NCI-H82 treated with DMSO at 0.1 percent for 48 hours (cell line): ENCODE results near the gene ZC3H11A.
"Not testable (repeated sequence)": the region's sequence is repeated elsewhere in the genome, so short reads cannot be mapped to it uniquely, and the experiment has no call there.

ENCODE experiments used
- DNase-seq: peaks from one replicate; lab custom pipeline; 2025; ENCODE audit not compliant: unreplicated experiment; lab: John Stamatoyannopoulos, UW

The ZC3H11A gene

DNA sequence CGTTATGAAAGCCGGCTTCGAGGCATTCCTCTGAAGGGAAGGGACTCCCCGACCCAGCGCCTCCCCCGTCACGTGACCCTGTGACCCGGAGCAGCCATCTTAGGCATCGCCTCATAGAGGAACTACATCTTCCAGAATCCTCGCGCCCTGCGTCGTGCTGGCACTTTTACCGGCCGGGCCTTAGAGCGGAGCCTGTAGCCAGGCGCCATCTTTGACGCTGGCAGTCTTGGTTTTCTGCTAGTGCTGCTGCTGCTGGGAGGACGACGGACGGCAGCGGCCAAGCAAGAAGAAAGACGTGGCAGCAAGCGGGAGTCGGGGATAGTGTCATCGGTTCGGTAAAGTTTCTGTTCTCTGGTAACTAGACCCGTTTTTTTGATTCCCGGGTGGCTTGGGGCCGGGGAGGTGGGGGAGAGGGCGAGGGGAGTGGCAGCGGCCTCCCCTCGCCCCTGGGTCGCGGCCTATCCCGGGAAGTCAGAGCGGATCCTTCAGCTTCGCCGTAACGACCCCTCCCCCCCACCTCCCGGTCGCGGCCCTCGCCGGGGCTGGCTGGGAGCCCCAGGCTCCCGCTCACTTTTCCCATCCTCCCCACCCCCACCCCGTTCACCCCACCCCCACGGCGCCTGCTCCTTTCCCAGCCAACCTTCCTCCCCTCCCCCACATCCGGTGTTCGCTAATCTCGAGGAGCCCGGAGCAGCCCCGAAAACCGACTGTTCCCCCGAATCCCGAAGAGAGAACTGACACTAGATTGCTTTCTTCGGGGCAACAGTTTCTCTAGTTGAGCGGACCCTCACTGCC is at the start of gene ZC3H11A, which contains the start of gene ZBED6:
TSS of gene ZC3H11A (plus strand) at position 183 of the 795 bp plus-strand sequence. CDS start 21,448 bp downstream, outside the sequence.
TSS of gene ZBED6 (plus strand) at position 183 of the 795 bp plus-strand sequence. CDS start 1,900 bp downstream, outside the sequence.
- peak; percentile 98 for DNase-seq

DNA sequence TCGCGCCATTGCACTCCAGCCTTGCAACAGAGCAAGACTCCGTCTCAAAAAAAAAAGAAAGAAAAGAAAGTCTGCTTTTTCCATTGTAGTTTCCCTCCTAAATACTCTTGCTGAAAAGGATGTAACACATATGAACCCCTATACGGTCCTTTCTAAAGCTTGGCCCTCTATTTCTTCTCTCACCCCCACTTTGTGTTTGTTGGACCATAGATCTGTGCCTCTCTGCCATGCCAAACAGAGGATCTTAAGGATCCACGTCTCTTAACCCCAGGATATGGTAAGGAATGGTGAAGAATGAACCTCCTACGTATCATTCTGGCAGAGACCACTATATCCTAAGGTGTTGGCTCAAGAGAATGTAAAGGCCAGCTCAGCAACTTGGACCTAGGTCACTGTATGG is 49.1 kb upstream of the ZC3H11A start:
- no peak for DNase-seq

DNA sequence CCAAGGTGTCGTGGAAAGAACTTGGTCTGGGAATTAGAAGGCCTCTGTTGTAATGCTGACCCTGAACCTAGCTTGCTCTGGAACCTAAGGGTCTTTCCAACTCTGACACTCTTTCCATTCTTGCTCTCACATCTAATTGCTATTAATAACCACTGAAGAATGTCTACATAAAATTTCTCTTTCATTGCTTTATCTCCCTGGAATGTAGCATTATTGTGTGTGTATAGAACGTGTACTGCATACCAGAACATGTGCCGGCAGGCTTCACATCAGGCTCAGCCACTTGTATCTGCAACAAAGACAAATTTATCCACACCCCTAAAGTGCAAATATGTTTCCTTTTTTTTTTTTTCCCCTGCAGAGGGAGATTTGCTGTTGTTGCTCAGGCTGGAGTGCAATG is 44.4 kb upstream of the ZC3H11A start:
- no peak for DNase-seq

DNA sequence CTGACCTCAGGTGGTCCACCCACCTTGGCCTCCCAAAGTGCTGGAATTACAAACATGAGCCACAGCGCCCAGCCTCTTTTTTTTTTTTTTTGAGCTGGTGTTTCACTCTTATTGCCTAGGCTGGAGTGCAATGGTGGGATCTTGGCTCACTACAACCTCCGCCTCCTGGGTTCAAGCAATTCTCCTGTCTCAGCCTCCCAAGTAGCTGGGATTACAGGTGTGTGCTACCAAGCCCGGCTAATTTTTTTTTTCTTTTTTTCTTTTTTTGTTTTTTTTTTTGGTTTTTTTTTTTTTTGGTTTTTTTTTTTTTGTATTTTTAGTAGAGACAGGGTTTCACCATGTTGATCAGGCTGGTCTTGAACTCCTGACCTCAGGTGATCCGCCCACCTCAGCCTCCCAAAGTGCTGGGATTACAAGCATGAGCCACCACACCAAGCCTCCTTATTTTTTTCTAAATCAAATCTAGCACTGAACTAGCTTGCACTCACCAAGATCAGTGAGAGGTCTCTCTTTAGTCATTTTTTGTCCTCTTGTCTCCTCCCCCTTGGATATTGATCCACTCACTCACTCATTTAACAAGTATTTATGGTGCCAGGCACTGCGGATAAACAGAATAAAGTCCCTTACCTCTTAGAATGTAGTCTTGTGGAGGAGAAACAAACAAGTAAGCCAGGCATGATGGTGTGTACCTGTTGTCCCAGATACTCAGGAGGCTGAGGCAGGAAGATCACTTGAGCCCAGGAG is 43.6 kb upstream of the ZC3H11A start:
- DNase-seq = not testable (repeated sequence)

DNA sequence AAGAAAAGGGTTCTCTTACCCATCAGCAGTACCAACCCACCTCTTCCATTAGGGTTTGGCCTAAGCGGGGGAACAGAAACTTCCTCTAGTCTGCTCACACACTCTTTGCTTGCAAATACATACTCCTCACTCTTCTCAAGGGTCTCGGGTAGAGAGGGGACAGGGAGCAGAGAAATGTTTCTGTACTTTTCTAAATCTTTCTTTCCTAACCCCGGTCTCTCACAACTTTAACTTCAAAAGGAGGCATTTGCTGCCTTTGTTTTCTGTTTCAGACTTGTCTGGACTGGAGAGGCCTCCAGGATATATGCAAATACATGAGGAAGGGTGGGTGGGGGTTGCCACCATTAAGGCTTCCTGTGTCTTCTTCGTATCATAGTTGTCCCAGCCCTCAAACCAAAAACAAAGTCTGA is 41.0 kb upstream of the ZC3H11A start:
- no peak for DNase-seq

DNA sequence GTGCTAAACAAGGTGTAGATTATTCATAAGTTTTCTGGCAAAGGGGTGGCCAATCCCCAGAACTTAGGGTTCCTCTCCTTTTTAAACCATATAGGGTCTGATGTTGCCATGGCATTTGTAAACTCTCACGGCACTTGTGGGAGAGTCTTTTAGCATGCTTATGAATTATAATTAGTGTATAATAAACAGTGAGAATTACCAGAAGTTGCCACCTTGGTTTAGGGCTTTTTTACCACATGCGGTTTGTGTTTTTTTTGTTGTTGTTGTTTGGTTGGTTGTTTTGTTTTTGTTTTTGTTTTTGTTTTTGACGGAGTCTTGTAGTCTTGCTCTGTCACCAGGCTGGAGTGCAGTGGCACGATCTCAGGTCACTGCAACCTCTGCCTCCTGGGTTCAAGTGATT is 39.4 kb upstream of the ZC3H11A start:
- no peak for DNase-seq

DNA sequence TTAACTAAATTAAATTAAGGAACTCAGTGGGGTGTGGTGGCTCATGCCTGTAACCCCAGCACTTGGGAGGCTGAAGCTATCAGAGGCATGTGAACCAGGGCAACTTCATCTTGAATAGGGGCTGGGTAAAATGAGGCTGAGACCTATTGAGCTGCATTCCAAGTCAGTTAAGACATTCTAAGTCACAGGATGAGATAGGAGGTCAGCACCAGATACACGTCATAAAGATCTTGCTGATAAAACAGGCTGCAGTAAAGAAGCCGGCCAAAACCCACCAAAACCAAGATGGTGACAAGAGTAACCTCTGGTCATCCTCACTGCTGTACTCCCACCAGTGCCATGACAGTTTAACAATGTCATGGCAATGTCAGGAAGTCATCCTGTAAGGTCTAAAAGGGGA is 36.7 kb upstream of the ZC3H11A start:
- not testable (repeated sequence) for DNase-seq

DNA sequence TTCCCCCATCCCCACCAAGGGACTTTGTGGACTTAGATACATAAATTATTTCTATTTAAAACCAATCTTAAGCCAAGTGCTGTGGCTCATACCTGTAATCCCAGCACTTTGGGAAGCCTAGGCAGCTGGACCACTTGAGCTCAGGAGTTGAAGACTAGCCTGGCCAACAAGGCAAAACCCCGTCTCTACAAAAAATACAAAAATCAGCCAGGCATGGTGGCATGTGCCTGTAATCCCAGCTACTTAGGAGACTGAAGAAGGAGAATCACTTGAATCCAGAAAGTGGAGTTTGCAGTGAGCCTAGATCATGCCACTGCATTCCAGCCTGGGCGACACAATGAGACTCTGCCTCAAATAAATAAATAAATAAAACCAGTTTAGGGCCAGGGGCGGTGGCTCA is 34.9 kb upstream of the ZC3H11A start:
- no peak for DNase-seq

DNA sequence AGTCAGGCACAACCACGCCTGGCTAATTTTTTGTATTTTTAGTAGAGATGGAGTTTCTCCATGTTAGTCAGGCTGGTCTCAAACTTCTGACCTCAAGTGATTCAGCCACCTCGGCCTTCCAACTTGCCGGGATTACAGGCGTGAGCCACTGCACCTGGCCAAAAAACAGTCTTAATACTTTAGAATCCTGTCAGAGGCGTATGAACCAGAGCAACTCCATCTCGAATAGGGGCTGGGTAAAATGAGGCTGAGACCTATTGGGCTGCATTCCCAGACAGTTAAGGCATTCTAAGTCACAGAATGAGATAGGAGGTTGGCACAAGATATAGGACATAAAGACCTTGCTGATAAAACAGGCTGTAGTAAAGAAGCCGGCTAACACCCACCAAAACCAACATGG is 33.5 kb upstream of the ZC3H11A start:
- DNase-seq = not testable (repeated sequence)

DNA sequence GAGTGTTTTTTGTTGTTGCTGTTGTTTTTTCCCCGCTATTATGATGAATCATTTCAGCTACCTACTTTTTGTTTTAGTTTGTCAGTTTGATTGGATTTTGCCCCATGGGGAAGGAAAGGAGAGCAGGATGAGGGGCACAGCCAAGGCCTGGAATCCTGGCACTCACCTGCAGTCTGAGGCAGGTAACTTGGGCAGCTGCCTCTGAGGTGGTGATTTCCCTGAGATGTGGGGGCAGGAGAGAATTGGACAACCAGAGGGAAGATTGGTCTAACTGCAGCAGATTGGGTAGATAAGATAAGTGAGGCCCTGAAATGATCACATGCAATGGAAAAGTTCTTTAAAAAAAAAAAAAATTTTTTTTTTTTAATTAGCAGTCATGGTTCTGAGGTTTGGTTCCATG is 31.9 kb upstream of the ZC3H11A start:
- no peak for DNase-seq

DNA sequence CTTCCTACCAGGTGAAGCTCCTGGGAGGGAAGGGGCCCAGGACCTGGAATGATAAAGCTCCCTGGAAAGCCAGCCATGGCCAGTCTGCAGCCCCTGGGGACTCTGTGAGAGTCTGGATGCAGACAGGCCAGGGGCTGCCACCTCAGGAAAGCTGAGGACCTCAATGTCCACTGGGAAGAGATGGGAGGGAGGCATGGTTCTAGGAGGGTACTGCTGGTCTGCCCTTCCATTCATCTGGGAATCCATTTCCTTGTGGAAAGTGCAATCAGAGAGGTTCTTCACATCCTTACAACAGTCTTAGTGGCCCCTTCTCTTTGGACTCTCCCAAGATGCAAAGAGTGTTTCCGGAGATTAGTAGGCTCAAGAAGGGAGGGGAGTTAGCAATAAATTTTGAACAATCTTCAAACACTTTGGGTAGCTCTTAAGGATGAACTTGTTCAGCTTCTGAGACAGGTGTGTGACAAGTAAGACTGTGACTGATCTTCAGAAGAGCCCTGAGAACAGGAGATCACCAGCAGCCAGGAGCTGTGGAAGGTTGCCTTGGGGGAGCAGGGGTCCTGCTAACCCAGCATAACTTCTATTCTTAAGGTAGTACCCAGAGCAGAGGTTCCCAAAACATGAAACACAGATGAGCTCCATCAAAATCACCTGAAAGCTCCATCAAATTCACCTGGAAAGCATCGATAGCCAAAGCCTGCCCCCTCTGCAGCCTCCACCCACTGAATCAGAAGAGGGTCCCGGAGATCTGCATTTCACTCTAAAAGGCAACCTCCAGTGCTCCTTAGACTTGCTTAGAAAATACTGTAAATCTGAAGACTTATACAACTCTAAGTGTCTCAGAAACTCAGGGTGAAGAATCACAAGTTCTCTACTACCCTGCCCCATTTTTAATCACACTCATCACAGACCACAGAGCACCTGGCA is 31.1 kb upstream of the ZC3H11A start:
- no peak for DNase-seq

DNA sequence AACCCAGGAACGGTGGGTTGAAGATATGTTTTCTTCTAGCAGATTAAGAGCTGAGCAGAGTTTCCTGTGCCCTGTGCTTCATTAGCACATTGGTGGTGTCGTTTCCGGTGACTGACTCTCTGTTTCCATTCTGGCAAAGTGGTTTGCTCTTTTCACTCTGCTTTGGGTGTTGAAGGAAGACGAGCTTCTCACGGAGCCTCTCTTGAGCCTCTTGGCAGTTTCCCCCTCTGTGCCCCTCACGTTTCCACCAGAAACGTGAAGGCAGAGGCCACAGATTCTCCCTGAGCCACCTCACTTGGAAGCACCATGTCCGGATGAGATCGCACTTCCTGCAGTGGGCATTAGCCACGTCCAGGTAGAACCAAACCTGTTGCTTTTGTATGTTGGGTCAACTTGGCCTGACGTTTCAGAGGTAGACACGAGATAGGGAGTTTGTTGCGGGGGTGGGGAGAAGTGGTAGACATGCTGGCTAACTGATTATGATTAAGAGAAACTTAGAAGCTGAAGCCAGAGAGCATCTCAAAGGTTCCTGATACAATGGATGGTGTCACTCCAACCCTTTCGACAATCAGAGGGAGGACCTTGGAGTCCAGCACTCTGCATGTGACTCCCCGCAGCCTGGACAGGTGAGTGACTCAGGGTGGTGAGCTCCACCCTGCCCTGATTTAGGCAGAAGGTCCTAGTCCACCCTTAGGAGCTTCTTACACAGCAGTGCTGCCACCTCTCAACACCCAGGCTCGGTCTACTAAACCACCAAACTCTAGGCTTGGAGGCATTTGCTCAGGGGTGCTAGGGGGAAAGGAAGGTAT is 30.2 kb upstream of the ZC3H11A start, which contains the start of gene LAX1:
TSS of gene LAX1 (plus strand) at position 155 of the 809 bp plus-strand sequence. CDS start at position 538, 383 bp downstream.
- DNase-seq = no peak

DNA sequence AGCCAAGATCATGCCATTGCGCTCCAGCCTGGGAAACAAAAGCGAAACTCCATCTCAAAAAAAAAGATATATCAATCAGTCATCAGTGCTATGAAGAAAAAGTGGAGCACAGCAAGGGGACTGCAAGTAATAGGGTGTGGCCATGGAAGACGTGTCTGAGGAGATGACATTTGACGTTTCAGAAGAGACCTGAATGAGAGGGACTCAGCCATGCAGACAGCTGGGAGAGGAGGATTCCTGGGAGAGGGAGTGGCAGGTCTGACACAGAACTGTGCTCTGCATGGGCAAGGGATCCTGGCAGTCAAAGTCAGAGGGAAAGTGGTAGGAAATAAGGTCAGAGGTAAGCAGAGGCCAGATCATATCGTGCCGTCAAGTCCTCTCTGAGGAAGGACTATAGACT is 27.2 kb upstream of the ZC3H11A start:
- no peak for DNase-seq

DNA sequence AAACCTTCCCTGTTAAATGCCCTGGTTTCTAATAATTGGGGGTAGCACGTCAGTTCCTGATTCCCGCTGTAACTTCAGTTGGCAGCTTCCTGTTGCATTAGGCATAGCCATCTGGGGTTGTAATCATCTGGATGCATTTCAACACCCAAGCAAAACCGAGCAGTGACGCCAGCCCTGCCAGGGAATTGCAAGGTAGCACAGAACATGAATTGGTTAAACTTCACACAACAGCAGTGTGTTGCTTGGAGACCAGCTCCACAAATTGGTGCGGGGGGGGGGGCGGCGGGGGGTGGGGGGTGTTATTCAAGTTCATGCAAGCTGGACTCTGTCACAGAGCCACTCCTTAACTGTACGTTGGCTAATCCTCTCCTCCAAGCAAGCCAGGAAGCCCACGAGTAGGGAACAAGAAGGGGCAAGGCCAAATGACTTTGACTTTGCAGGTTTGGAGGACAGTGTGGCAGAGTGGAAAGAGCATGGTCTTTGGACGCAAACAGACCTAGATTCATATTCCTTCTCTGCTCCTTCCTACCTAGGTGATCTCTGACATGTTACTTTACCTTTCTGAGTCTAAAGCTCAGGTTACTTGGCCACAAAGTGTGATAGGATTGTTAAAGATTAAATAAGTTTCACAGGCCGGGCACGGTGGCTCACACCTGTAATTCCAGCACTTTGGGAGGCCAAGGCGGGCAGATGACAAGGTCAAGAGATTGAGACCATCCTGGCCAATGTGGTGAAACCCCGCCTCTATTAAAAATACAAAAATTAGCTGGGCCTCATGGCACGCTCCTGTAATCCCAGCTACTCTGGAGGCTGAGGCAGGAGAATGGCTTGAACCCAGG is 25.7 kb upstream of the ZC3H11A start:
- peak; percentile 74 for DNase-seq

DNA sequence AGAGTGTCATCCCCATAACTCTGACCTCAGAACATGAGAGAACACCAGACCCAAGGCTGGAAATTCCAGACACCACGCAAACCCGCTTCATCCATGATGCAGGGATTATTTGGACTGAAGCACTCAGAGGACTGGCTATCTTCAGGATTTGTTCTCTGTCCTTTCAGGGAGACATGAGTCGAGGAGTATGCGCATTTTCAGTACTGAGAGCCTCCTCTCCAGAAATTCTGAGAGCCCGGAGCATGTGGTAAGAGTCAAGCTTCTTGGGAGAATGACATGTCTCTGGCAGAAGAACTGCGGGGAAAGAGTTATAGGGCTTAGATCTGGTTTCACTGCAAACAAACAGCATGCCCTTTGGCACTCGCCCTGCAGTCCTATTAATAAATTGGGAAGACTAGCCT is 23.5 kb upstream of the ZC3H11A start:
- DNase-seq = no peak

DNA sequence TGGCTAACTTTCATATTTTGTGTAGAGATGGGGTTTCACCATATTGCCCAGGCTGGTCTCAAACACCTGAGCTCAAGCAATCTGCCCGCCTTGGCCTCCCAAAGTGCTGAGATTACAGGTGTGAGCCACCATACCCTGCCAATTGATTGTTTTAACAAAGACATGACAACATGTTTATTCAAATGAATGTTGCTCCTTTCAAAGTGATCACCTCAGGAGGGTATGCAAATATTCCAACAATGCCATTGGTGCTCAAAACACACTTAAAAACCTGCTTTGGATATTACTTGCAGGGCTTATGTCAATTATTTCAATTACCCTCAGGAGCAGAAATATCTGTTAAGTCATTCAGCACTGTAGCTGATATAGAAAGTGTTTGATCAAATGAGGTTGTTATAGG is 22.6 kb upstream of the ZC3H11A start:
- no peak for DNase-seq

DNA sequence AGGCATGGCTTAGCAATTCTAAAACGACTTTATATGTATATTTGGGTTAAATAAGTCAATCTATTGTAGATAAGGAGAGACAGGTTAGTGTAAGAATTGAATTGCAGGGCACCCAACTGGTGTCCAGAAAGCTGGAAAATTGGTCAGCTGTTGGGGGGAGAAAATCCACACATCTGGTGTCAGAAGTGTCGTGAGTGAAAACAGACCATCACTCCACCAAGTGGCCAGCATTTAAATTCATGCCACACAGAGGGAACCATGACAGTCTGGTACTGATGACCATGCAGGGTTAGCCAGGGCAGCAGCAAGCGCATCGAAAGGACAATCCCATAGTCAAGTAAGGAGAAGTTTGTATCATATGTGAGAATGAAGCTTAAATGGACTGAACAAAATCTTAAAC is 18.8 kb upstream of the ZC3H11A start:
- peak; percentile 5 for DNase-seq

DNA sequence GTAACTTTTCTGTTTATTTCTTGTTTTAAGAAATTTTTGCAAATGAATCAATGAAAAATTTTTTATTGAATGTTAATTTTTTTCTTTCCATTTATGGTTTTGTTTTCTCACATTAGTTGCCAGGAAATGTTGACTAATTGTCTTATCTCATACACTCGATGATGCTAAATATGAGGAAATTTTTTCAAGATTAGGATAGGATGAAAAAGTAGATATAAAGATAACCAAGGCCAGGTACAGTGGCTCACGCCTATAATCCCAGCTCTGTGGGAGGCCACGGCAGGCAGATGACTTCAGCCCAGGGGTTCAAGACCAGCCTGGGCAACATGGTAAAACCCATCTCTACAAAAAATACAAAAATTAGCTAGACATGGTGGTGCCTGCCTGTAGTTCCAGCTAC is 17.8 kb upstream of the ZC3H11A start:
- DNase-seq = no peak

DNA sequence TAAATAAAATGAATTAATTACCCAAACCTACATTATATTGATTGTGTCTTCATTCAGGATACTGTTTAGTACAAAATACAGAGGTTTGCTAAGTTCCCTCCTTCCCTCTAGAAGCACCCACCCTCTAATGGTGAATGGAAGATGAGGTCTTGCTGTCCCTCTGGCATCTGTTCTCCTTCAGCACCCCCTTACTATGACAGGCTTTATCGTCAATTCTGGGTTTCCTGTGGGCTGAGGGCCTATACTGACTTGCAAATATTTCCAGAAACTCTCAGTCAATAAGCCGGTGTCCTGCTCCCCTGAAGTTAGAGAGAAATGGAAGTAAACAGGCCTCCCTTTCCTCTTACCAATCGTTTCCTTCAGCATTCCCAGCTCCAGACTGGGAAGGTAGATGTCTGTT is 17.3 kb upstream of the ZC3H11A start:
- DNase-seq = no peak
